Camera-type eye (tissue), 1 donor: ENCODE measurements around the gene SPARC. TPM values are rescaled to one million over a fixed set of nuclear protein-coding genes. Genes with fewer than 3 reads are reported as not detected.

Experiments used
- total RNA-seq: library from RNA; depleted of rRNA; stranded (reverse); fragments of >200 nt; gene quantifications from one replicate; pipeline ENCODE4 v1.2.3, GENCODE V29; 2014

SPARC gene
- 2,277 TPM for total RNA-seq

GRCh38 chr5:151686674-151687407, at the start of gene SPARC:
Gene SPARC, minus strand, starts transcription at chr5:151686915. Its CDS starts 10,727 bp downstream, at chr5:151676188.

Other genes starting within 250 kb of the SPARC start
- 6.5 TPM for gene SLC36A1, start 239.3 kb downstream of the SPARC start, total RNA-seq
- gene FAT2, start 95.6 kb downstream of the SPARC start, total RNA-seq: 3.8 TPM
- 49.0 TPM for gene ATOX1, start 71.7 kb upstream of the SPARC start, total RNA-seq
- gene G3BP1, start 85.0 kb upstream of the SPARC start, total RNA-seq: 137 TPM
- gene GLRA1, start 237.9 kb upstream of the SPARC start, total RNA-seq: 1.4 TPM